PC-9 (cell line): ENCODE data around the gene CPEB3. TPM values are rescaled to one million over a fixed set of nuclear protein-coding genes. Genes with fewer than 3 reads are reported as not detected.

ENCODE experiments used
- BruUV-seq: library from RNA; stranded (reverse); fragments of 400-500 nt; replicated peaks from 2 replicates; lab custom pipeline; 2021; lab: Mats Ljungman, UMichigan
- CTCF ChIA-PET: fragments of 300-600 bp; sonication (Branson Sonifier 250); formaldehyde crosslinking; loops from one replicate; lab custom pipeline; 2022; ENCODE audit warnings: antibody characterized with exemption; lab: Charles Lee
- POLR2A ChIA-PET: fragments of 300-600 bp; sonication (Branson Sonifier 250); formaldehyde crosslinking; loops from one replicate; lab custom pipeline; 2022; ENCODE audit warnings: antibody characterized with exemption; ENCODE audit not compliant: unreplicated experiment; lab: Charles Lee
- DNase-seq, 2 experiments: peaks; one replicate each; pipeline versions ENCODE4 v3.0.0 to v3.0.0-alpha.2; 2015 to 2022; ENCODE audit warnings: mixed read lengths in 1 of 2
- H2AFZ ChIP-seq: fragments of 200-600 bp; sonication (generic); 2 replicates; pipeline ENCODE4 v1.8.1; 2017; ENCODE audit warnings: antibody characterized with exemption
- H3F3A ChIP-seq: fragments of 200-600 bp; sonication (generic); 2 replicates; pipeline ENCODE4 v1.8.1; 2017; ENCODE audit warnings: antibody characterized with exemption, mild to moderate bottlenecking, low read depth; ENCODE audit not compliant: insufficient read depth
- H3K27ac ChIP-seq: fragments of 200-600 bp; sonication (generic); 2 replicates; pipeline ENCODE4 v1.6.1; 2016; ENCODE audit warnings: mixed run types
- H3K27me3 ChIP-seq: fragments of 200-600 bp; sonication (generic); 2 replicates; pipeline ENCODE4 v1.6.1; 2016; ENCODE audit warnings: low read depth, mixed run types; ENCODE audit not compliant: insufficient read depth
- H3K36me3 ChIP-seq: fragments of 200-600 bp; sonication (generic); 2 replicates; pipeline ENCODE4 v1.6.1; 2016; ENCODE audit warnings: low read depth, mixed run types
- H3K4me1 ChIP-seq: fragments of 200-600 bp; sonication (generic); replicated peaks from 2 replicates; pipeline ENCODE4 v1.6.1; 2016; ENCODE audit warnings: mixed run types; ENCODE audit not compliant: insufficient read depth
- H3K4me2 ChIP-seq: fragments of 200-600 bp; sonication (generic); 2 replicates; pipeline ENCODE4 v1.6.1; 2017; ENCODE audit warnings: mixed run types
- H3K4me3 ChIP-seq: fragments of 200-600 bp; sonication (generic); 2 replicates; pipeline ENCODE4 v1.6.1; 2016; ENCODE audit warnings: mixed run types
- H3K79me2 ChIP-seq: fragments of 200-600 bp; sonication (generic); 2 replicates; pipeline ENCODE4 v1.6.1; 2017; ENCODE audit warnings: low read depth, mixed run types
- H3K9me2 ChIP-seq: fragments of 200-600 bp; sonication (generic); 2 replicates; pipeline ENCODE4 v1.8.1; 2017; ENCODE audit warnings: mild to moderate bottlenecking; ENCODE audit not compliant: insufficient read depth
- H3K9me3 ChIP-seq: fragments of 200-600 bp; sonication (generic); 2 replicates; pipeline ENCODE4 v1.8.1; 2016; ENCODE audit warnings: low read depth; ENCODE audit not compliant: insufficient read depth
- H4K20me1 ChIP-seq: fragments of 200-600 bp; sonication (generic); 2 replicates; pipeline ENCODE4 v1.8.1; 2017; ENCODE audit not compliant: insufficient read depth
- CTCF ChIP-seq: fragments of 200-600 bp; sonication (generic); conservative IDR thresholded peaks from 2 replicates; pipeline ENCODE4 v1.6.1; 2017; ENCODE audit warnings: mixed run types, antibody characterized with exemption, mild to moderate bottlenecking, moderate library complexity
- EZH2 ChIP-seq: fragments of 200-600 bp; sonication (generic); IDR thresholded peaks from 2 replicates; pipeline ENCODE4 v1.8.0; 2017; ENCODE audit warnings: antibody characterized with exemption, low read depth
- intact Hi-C: fragments of 100-400 bp; cut with micrococcal nuclease; formaldehyde crosslinking; loops from one replicate; pipeline ENCODE4 v1.10.0; 2022; ENCODE audit not compliant: unreplicated experiment
- total RNA-seq: library from RNA; stranded (reverse); gene quantifications from 2 replicates; pipeline ENCODE4 v1.2.3, GENCODE V29; 2021

The CPEB3 gene
- total RNA-seq, 1 experiment from 2014 or later: 1.4 TPM

GRCh38 chr10:92284112-92284704, 6.7 kb downstream of the CPEB3 start:
- DNase-seq: no peak
- Histone ChIP-seq H2AFZ (no peak overlapping the region), H3K9me3 (no peaks in the 10 kb centered on the region), H3K27ac (no peak overlapping the region), H4K20me1 (no peaks in the 10 kb centered on the region), H3K4me3 (no peak overlapping the region), H3F3A (no peaks in the 10 kb centered on the region), H3K4me2 (no peak overlapping the region), H3K79me2 (no peaks in the 10 kb centered on the region), H3K9me2 (no peaks in the 10 kb centered on the region), H3K36me3 (no peaks in the 10 kb centered on the region), H3K27me3 (no peaks in the 10 kb centered on the region), H3K4me1 (no peaks in the 10 kb centered on the region)
- intact Hi-C loops: no loop called here
- BruUV-seq: no TSS peak
- no peak for TF ChIP-seq CTCF
- TF ChIP-seq EZH2: no peak
- POLR2A ChIA-PET: interaction anchor here (0.6 kb wide), 1 partner anchor 1385 kb away, joined by 4 read pairs; no protein-coding TSS in a partner anchor
- CTCF ChIA-PET: no interaction called here

DNA sequence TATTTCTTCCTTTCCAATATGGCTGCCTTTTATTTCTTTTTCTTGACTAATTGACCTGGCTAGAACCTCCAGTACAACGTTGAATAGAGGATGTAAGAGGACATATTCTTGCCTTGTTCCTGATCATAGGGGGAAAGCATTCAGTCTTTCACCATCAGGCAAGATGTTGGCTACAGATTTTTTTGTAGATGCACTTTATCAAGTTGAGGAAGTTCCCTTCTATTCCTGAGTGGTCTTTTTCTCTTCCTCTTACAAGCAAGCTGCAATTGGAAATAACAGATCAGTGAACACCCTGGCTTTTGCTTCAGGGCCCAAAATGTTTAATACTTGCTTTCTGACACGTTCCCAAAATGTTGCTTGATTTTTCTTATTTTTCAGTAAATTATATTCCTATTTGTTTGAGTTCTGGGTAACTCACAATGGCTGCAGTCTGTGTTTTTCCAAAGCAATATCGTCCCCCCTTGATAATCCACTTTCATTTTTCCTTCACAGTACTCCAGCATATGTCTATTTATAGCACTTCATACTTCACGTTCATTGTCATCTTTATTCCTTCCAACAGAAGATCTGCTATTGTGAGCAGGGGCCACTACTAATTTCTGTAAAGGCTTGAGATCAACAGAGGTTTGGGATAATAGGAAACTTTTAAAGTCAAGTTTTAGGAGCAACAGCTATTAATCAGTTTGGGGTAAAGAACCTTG, 11.7 kb downstream of the CPEB3 start:
- Histone ChIP-seq H3K36me3 (no peaks in the 10 kb centered on the region), H3K4me1 (no peaks in the 10 kb centered on the region), H4K20me1 (no peaks in the 10 kb centered on the region), H3K9me3 (no peaks in the 10 kb centered on the region), H3K27me3 (no peaks in the 10 kb centered on the region), H3K9me2 (no peaks in the 10 kb centered on the region), H3K27ac (no peak overlapping the region), H2AFZ (no peak overlapping the region), H3K4me2 (no peak overlapping the region), H3F3A (no peaks in the 10 kb centered on the region), H3K79me2 (no peaks in the 10 kb centered on the region), H3K4me3 (no peak overlapping the region)
- ChIA-PET POLR2A (no interaction called here), CTCF (no interaction called here)
- no peak for DNase-seq
- TF ChIP-seq EZH2 (no peak), CTCF (no peak)
- intact Hi-C loops: no loop called here
- no TSS peak for BruUV-seq

DNA sequence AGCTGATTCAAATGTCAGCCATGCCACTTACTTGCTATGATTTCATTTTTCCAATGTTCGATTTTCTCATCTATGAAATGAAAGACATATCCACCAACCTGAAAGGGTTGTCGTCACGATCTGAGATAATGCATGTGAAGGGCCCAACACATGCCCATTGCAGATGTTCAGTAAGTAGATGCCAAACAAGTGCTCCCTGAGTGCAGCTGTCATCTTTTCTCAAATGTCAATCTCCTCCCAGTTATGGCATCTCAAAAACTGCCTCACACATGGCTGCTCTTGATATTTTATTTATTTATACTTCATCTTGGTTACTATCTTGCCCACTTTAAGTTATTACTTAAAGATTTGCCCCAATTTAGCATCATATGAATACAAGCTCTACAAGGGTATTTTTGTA, 16.8 kb downstream of the CPEB3 start:
- intact Hi-C loops: no loop called here
- DNase-seq: no peak
- H3K27me3 ChIP-seq: no peaks in the 10 kb centered on the region
- no peak overlapping the region for H3K4me2 ChIP-seq
- H3K27ac ChIP-seq: no peak overlapping the region
- no peaks in the 10 kb centered on the region for H4K20me1 ChIP-seq
- ChIA-PET CTCF (no interaction called here), POLR2A (no interaction called here)
- H3F3A ChIP-seq: no peaks in the 10 kb centered on the region
- TF ChIP-seq CTCF: no peak
- TF ChIP-seq EZH2: no peak
- H3K9me2 ChIP-seq: no peaks in the 10 kb centered on the region
- H3K4me1 ChIP-seq: no peaks in the 10 kb centered on the region
- H3K79me2 ChIP-seq: no peaks in the 10 kb centered on the region
- H3K36me3 ChIP-seq: no peaks in the 10 kb centered on the region
- no peak overlapping the region for H2AFZ ChIP-seq
- no TSS peak for BruUV-seq
- no peak overlapping the region for H3K4me3 ChIP-seq
- H3K9me3 ChIP-seq: no peaks in the 10 kb centered on the region
